Activated CD4-positive, alpha-beta memory T cell treated with anti-CD3 and anti-CD28 coated beads for 36 hours (primary cell): ENCODE data around the gene TREML1. TPM values are rescaled to one million over a fixed set of nuclear protein-coding genes. Genes with fewer than 3 reads are reported as not detected.
A peak's percentile ranks its signal among the peaks of the same experiment; 100 is the strongest.

ENCODE experiments used
- CTCF ChIA-PET: fragments of 350-600 bp; sonication (Branson Sonifier 250); formaldehyde crosslinking; loops from one replicate; lab custom pipeline; 2021; ENCODE audit warnings: antibody characterized with exemption, inconsistent platforms; lab: Charles Lee
- POLR2A ChIA-PET: fragments of 350-600 bp; sonication (Branson Sonifier 250); formaldehyde crosslinking; loops from one replicate; lab custom pipeline; 2021; ENCODE audit warnings: antibody characterized with exemption; lab: Charles Lee
- DNase-seq: peaks from one replicate; pipeline ENCODE4 v3.0.0-alpha.2; 2020
- H3K27ac Mint-ChIP-seq: one replicate; pipeline ENCODE4 v1.8.0; 2021; ENCODE audit warnings: mixed read lengths
- H3K27me3 Mint-ChIP-seq: one replicate; pipeline ENCODE4 v1.8.0; 2021; ENCODE audit warnings: mixed read lengths
- H3K36me3 Mint-ChIP-seq: one replicate; pipeline ENCODE4 v1.8.0; 2021; ENCODE audit warnings: mixed read lengths
- H3K4me1 Mint-ChIP-seq: one replicate; pipeline ENCODE4 v1.8.0; 2021; ENCODE audit warnings: low read depth, mixed read lengths
- H3K4me3 Mint-ChIP-seq: one replicate; pipeline ENCODE4 v1.8.0; 2021; ENCODE audit warnings: mild to moderate bottlenecking, mixed read lengths
- H3K9me3 Mint-ChIP-seq: one replicate; pipeline ENCODE4 v1.8.0; 2021; ENCODE audit warnings: mixed read lengths
- intact Hi-C: fragments of 100-400 bp; cut with micrococcal nuclease; formaldehyde crosslinking; loops from one replicate; pipeline ENCODE4 v1.15.1; 2023
- total RNA-seq, 2 experiments: library from RNA; stranded (reverse); gene quantifications; one replicate each; pipeline ENCODE4 v1.2.3, GENCODE V29; 2021

Gene TREML1
- total RNA-seq: not detected

DNA sequence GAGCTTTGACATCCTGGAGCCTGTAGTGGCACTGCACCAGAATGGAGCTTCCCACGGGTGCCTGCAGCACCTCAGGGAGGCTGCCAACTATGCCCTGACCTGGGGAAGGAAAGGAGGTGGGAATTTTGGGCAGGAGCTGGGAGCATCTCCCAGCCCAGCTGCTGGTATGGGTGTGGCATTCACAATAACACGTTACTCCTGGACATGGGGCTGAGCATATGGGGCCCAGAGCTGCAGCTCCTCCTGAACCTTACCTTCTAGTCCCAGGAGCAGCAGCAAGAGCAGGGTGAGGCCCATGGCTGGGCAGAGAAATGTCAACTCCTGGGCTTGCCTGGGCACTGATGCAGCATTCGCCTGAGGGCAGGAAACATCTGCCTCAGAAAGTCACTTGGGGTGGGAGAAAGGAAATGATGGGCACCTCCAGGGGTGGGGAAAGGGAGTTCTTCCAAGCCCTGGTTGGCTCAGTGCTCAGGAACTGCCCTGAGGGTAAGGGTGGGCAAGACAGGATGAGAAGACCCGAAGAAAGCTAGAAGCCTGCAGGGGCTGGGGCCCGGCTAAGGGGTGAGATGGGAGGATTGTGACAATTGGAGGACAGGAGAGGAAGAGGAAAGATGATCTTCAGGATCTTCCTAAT is at the start of gene TREML1:
TREML1 (minus strand) TSS at position 356 of the 634 bp plus-strand sequence; CDS start at position 297, 59 bp downstream.
- no peak for DNase-seq
- Mint-ChIP-seq H3K27me3 (peaks cover 2% of the 10 kb centered on the region), H3K9me3 (no peaks in the 10 kb centered on the region), H3K27ac (no peak within 1 kb of the TSS), H3K4me1 (no peaks in the 10 kb centered on the region), H3K36me3 (no peaks in the 10 kb centered on the region), H3K4me3 (no peak within 1 kb of the TSS)
- intact Hi-C loops: no loop called here
- POLR2A ChIA-PET: no interaction called here
- CTCF ChIA-PET: interaction anchor here (0.9 to 2.3 kb wide), 2 partner anchors 28 to 30 kb away, joined by 3 to 10 read pairs; no protein-coding TSS in a partner anchor

DNA sequence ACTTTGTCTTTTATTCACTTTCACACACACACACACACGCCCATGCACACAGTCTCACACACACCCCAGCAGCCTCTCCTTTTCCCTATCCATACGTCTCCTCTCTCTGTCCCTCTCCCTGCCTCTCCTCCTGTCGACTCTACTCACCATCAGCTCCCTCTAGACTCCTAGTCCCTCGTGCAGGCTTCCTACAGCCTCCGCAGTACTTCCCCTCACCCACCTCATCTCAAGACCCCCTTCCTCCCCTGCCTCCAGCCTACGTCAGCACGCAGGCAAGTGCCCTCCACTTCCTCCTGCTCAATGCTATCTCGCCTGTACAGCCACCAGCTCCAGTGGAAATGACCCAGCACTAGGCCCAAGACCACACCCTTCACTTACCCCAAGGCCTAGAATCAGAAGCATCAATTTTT is 47.6 kb upstream of the TREML1 start:
- CTCF ChIA-PET: interaction anchor here (1.0 to 1.3 kb wide), 2 partner anchors 25 to 134 kb away, joined by 3 read pairs; no protein-coding TSS in a partner anchor
- H3K36me3 Mint-ChIP-seq: peaks cover 6% of the 10 kb centered on the region
- H3K9me3 Mint-ChIP-seq: no peaks in the 10 kb centered on the region
- DNase-seq: no peak
- peaks cover 47% of the 10 kb centered on the region for H3K4me1 Mint-ChIP-seq
- POLR2A ChIA-PET: no interaction called here
- intact Hi-C loops: loop anchor here (2.0 to 5.0 kb wide), 3 partner anchors 96 to 117 kb away; no protein-coding TSS in a partner anchor
- H3K27me3 Mint-ChIP-seq: no peaks in the 10 kb centered on the region
- peak overlapping the region; percentile 95 for H3K27ac Mint-ChIP-seq
- H3K4me3 Mint-ChIP-seq: peak overlapping the region; percentile 69

DNA sequence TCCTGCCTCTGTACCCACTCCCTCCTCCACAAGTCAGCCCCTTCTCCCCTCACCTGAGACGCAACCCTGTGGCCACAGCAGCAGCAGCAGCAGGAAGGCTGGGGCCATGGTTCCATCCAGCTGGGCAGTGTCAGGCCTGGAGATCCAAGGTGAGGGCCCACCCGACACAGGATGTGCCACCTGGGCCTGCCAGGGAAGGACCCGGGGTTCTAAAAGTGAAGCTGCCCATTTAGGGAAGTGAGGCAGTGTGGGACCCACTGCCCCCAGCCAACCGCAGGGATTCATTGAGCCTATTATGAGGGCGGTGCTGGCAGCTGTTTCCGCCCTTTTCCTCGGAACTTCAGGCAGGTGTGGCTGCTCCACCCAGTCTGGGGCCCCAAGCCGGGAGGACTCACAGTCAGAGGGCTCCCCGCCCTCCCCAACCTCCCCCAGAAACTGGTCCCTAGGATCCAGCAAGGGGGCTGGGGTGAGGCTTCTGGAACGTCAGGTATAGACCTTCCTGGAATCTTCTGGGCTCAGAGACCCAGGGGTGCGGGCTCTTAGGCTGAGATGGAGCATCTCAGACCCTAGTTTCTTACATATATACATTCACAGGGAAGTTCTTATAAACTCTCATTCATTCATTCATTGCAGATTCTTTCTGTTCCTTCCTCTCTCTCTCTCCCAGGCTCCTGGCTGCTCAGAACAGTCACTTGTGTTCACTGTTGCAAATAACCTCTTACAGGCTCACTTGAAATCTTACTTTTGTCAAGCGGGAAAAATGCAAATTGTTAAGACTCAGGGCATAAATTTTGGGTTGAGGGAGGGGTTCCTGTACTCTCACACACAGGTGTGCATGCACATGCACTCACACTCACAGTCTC is 47.0 kb upstream of the TREML1 start, which contains the start of gene TREML2:
TREML2 (minus strand) TSS at position 249 of the 863 bp plus-strand sequence; CDS start at position 108, 141 bp downstream.
- Mint-ChIP-seq H3K4me3 (peak within 1 kb of the TSS; percentile 69), H3K27me3 (no peaks in the 10 kb centered on the region), H3K4me1 (peaks cover 47% of the 10 kb centered on the region), H3K27ac (peak within 1 kb of the TSS; percentile 95), H3K9me3 (no peaks in the 10 kb centered on the region), H3K36me3 (peaks cover 9% of the 10 kb centered on the region)
- POLR2A ChIA-PET: interaction anchor here (0.6 to 1.5 kb wide), 4 partner anchors 13 to 125 kb away, joined by 3 to 4 read pairs (median 3); no protein-coding TSS in a partner anchor
- DNase-seq: peak; percentile 66
- intact Hi-C loops: loop anchor here (1.0 to 5.0 kb wide), 5 partner anchors 19 to 129 kb away; partner anchors contain the start of genes NFYA and OARD1
- CTCF ChIA-PET: interaction anchor here (0.8 to 1.1 kb wide), 5 partner anchors 9 to 106 kb away, joined by 3 to 5 read pairs (median 3); no protein-coding TSS in a partner anchor

DNA sequence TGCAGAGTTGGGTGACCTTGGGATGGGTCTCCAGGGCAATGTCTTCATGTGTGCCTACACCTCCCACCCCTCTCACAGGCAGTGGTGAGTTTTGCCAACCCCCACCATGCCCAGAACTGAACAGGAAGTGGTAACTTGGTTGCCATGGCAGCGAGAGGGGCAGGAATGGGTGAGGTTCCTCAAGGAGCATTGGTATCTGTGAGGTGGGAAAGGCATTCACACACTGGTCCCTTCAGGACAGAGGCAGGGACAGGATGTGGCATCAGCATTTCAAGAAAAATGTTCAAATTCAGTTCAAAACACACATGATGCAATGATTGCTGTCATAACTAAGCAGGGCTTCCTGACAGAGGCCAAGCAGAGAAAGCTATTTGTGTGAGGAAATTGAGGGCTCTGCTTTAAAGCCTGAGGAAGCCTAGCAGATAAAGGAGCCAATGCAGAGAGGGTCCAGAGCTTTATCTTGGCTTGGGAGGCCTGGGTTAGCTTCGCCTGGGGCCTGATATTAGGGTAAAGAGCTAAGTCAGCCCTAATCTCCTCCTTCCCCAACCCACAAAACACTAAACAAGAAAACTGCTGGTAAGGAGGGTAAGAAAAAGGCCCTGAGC is 46.3 kb upstream of the TREML1 start:
- Mint-ChIP-seq H3K4me1 (peaks cover 47% of the 10 kb centered on the region), H3K4me3 (peak overlapping the region; percentile 69), H3K9me3 (no peaks in the 10 kb centered on the region), H3K36me3 (peaks cover 9% of the 10 kb centered on the region), H3K27me3 (no peaks in the 10 kb centered on the region), H3K27ac (peak overlapping the region; percentile 95)
- ChIA-PET POLR2A (interaction anchor here (0.6 to 1.5 kb wide), 4 partner anchors 13 to 124 kb away, joined by 3 to 4 read pairs (median 3); no protein-coding TSS in a partner anchor), CTCF (interaction anchor here (0.8 to 1.1 kb wide), 5 partner anchors 9 to 106 kb away, joined by 3 to 5 read pairs (median 3); no protein-coding TSS in a partner anchor)
- DNase-seq: peak; percentile 78
- intact Hi-C loops: loop anchor here (1.0 to 5.0 kb wide), 5 partner anchors 18 to 128 kb away; partner anchors contain the start of genes NFYA and OARD1

DNA sequence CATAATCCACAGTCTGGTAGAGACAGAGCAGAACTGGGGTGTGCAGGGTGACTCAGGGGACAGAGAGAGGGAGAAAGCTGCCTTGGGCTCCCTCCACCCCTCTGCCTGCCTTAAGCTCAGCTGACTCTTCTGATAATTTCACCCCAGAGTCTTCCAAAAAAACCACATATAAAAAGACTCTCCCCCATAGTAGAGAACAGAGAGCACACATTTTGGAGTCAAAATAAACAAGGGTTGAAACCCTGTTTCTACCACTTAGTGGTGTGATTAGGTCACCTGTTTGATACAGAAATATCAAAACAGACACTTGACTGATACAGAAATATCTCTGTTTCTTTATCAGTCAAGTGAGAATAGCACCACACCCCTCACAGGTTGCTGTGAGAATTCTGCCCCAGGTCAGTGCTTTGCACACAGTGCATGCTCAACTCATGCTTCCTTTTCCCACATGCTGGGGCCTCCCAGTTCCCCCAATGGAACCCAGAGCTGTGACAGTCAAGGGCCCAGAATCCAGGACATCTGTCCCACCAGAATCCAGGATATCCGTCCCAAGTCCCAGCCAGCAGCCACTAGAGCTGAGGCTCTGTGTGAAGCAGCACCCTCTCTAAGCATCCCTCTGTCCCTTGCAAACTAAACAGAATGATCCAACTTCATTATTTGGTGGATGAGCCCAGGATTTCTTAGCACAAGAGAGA is 45.6 kb upstream of the TREML1 start:
- Mint-ChIP-seq H3K4me1 (peaks cover 49% of the 10 kb centered on the region), H3K27ac (peak overlapping the region; percentile 95)
- POLR2A ChIA-PET: interaction anchor here (1.5 kb wide), 1 partner anchor 123 kb away, joined by 4 read pairs; no protein-coding TSS in a partner anchor

GRCh38 chr6:41197234-41197633 is 43.1 kb upstream of the TREML1 start:
- H3K27me3 Mint-ChIP-seq: no peaks in the 10 kb centered on the region
- CTCF ChIA-PET: interaction anchor here (0.6 to 1.8 kb wide), 2 partner anchors 15 to 83 kb away, joined by 3 to 14 read pairs; no protein-coding TSS in a partner anchor
- POLR2A ChIA-PET: no interaction called here
- no peak overlapping the region for H3K27ac Mint-ChIP-seq
- H3K4me1 Mint-ChIP-seq: peaks cover 39% of the 10 kb centered on the region
- peaks cover 16% of the 10 kb centered on the region for H3K36me3 Mint-ChIP-seq
- intact Hi-C loops: no loop called here
- DNase-seq: no peak
- no peak overlapping the region for H3K4me3 Mint-ChIP-seq
- H3K9me3 Mint-ChIP-seq: no peaks in the 10 kb centered on the region

More for the DNA sequence above, 45.6 kb upstream of the TREML1 start:
- peak; percentile 69 for DNase-seq
- Mint-ChIP-seq H3K4me3 (peak overlapping the region; percentile 69), H3K9me3 (no peaks in the 10 kb centered on the region), H3K27me3 (no peaks in the 10 kb centered on the region), H3K36me3 (peaks cover 9% of the 10 kb centered on the region)
- intact Hi-C loops: loop anchor here (1.0 to 5.0 kb wide), 5 partner anchors 17 to 127 kb away; partner anchors contain the start of genes NFYA and OARD1
- CTCF ChIA-PET: interaction anchor here (0.7 to 1.5 kb wide), 7 partner anchors 8 to 107 kb away, joined by 3 to 6 read pairs (median 3); no protein-coding TSS in a partner anchor

- Mint-ChIP-seq H3K4me3 (no peak overlapping the region), H3K4me1 (peaks cover 10% of the 10 kb centered on the region), H3K36me3 (peaks cover 17% of the 10 kb centered on the region), H3K27me3 (no peaks in the 10 kb centered on the region), H3K9me3 (peaks cover 12% of the 10 kb centered on the region), H3K27ac (no peak overlapping the region)
- CTCF ChIA-PET: interaction anchor here (0.5 to 1.2 kb wide), 2 partner anchors 12 to 1837 kb away, joined by 3 to 4 read pairs; no protein-coding TSS in a partner anchor
- POLR2A ChIA-PET: no interaction called here
- intact Hi-C loops: no loop called here
- DNase-seq: no peak
Observed at GRCh38 chr6:41194386-41194785, 40.2 kb upstream of the TREML1 start.

GRCh38 chr6:41193884-41194283 is 39.7 kb upstream of the TREML1 start:
- no peak for DNase-seq
- H3K4me1 Mint-ChIP-seq: peaks cover 7% of the 10 kb centered on the region
- peaks cover 20% of the 10 kb centered on the region for H3K36me3 Mint-ChIP-seq
- no peak overlapping the region for H3K27ac Mint-ChIP-seq
- H3K27me3 Mint-ChIP-seq: no peaks in the 10 kb centered on the region
- ChIA-PET CTCF (no interaction called here), POLR2A (no interaction called here)
- no peak overlapping the region for H3K4me3 Mint-ChIP-seq
- peaks cover 15% of the 10 kb centered on the region for H3K9me3 Mint-ChIP-seq
- intact Hi-C loops: no loop called here

DNA sequence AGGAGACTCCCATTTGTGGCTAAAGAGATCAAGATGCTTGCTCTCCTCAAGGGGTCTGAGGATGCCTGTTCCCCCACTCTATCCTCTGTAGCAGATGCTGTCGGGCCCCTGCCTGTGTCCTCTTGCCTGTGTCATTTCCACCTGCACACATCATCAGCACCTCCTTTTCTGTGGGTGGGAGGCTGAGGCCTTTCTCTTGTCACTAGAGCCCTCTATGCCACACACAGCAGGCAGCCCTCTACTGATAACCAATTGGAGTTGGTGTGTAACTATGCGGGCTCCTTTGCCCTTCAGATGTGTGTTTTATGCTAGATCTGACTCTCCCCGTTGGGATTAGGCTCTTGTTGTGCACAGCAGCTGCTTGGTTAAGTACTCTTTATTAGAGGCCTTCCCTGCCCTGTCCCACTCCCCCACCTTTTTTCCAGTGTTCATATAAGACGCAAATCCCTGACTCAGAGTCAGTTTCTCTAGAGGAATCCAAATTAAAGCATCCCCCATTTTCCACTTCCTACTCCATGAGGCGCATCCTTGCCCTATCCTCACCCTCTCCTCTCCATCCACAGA is 39.1 kb upstream of the TREML1 start:
- ChIA-PET POLR2A (no interaction called here), CTCF (no interaction called here)
- peaks cover 20% of the 10 kb centered on the region for H3K36me3 Mint-ChIP-seq
- peaks cover 9% of the 10 kb centered on the region for H3K4me1 Mint-ChIP-seq
- intact Hi-C loops: no loop called here
- H3K4me3 Mint-ChIP-seq: no peak overlapping the region
- DNase-seq: no peak
- H3K27ac Mint-ChIP-seq: no peak overlapping the region
- no peaks in the 10 kb centered on the region for H3K27me3 Mint-ChIP-seq
- peaks cover 15% of the 10 kb centered on the region for H3K9me3 Mint-ChIP-seq

DNA sequence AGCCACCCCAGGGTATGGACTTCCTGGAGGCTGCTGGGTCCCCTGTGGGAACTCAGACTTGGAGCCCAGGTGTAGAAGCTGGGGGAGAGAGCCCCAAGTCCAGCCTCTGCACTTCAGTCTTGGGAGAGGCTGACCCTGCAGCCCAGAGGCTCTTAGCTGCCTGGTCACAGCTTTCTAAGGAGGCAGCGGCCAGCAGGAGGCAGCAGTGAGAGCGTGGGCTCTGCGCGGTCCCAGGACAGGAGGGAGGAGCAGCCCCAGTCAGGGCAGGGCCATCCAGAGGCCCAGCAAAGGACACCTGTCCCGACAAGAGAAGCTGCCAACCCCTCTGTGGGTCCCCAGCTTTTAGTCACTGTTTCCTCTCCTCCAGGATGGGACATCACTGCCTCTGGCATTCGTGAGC is 37.4 kb upstream of the TREML1 start:
- intact Hi-C loops: no loop called here
- H3K4me1 Mint-ChIP-seq: peaks cover 6% of the 10 kb centered on the region
- no peak overlapping the region for H3K4me3 Mint-ChIP-seq
- H3K27me3 Mint-ChIP-seq: no peaks in the 10 kb centered on the region
- DNase-seq: peak; percentile 30
- CTCF ChIA-PET: interaction anchor here (0.7 to 1.9 kb wide), 9 partner anchors 9 to 128 kb away, joined by 3 to 13 read pairs (median 3); partner anchors contain the start of gene TREML2
- H3K36me3 Mint-ChIP-seq: peaks cover 14% of the 10 kb centered on the region
- H3K27ac Mint-ChIP-seq: no peak overlapping the region
- peaks cover 15% of the 10 kb centered on the region for H3K9me3 Mint-ChIP-seq
- POLR2A ChIA-PET: no interaction called here
